Dedifferentiated amniotic fluid mesenchymal stem cell (primary cell): Measurements from ENCODE around the gene SLC39A7.

Experiments
- DNase-seq: peaks from one replicate; pipeline ENCODE4 v3.0.0-alpha.2; 2016; ENCODE audit errors: extremely low spot score

Gene SLC39A7

GRCh38 chr6:33236852-33237251, 36.2 kb downstream of the SLC39A7 start:
- no peak for DNase-seq

GRCh38 chr6:33237741-33238140, 37.1 kb downstream of the SLC39A7 start:
- DNase-seq, result no peak

GRCh38 chr6:33241968-33242367, 41.3 kb downstream of the SLC39A7 start:
- DNase-seq, result no peak

GRCh38 chr6:33243476-33243875, 42.8 kb downstream of the SLC39A7 start:
- DNase-seq, result no peak

- DNase-seq, result peak; percentile 83
Observed at GRCh38 chr6:33247977-33248642, 47.4 kb downstream of the SLC39A7 start.

GRCh38 chr6:33248643-33248931, 47.9 kb downstream of the SLC39A7 start:
- DNase-seq, result peak; percentile 46

GRCh38 chr6:33248932-33249731, 48.5 kb downstream of the SLC39A7 start:
- DNase-seq, result peak; percentile 99

- peak; percentile 71 for DNase-seq
Observed at GRCh38 chr6:33249732-33250630, 49.3 kb downstream of the SLC39A7 start.

GRCh38 chr6:33250731-33251130, 50.1 kb downstream of the SLC39A7 start:
- DNase-seq, result no peak

- no peak for DNase-seq
Observed at GRCh38 chr6:33251395-33252012, 50.8 kb downstream of the SLC39A7 start.

- no peak for DNase-seq
Observed at GRCh38 chr6:33252759-33253158, 52.1 kb downstream of the SLC39A7 start.
